Inflammatory macrophage (primary cell): Measurements from ENCODE around the gene MICU1.
"Not testable (repeated sequence)": the region's sequence is repeated elsewhere in the genome, so short reads cannot be mapped to it uniquely, and the experiment has no call there.

Experiments used
- DNase-seq, 2 donors: peaks; one replicate each; pipeline ENCODE4 v3.0.0-alpha.2; 2020 to 2022

MICU1 gene

DNA sequence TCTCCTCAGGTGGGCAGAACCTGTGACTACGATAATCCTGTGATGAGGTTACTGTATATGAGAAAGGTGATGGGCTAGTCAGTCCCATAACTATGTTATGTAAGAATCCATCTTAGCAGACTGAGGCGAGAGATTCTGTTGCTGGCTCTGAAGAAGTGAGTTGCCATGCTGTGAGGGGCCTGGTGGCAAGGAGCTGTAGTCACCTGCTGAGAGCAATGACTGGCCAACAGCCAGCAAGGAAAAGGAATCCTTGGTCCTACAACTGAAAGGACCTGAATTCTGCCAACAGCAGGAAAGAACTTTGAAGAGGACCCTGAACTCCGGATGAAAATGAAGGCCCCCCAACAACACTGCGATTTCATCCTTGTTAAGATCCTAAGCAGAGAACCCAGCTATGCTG is 240.2 kb downstream of the MICU1 start:
- no peak for DNase-seq

DNA sequence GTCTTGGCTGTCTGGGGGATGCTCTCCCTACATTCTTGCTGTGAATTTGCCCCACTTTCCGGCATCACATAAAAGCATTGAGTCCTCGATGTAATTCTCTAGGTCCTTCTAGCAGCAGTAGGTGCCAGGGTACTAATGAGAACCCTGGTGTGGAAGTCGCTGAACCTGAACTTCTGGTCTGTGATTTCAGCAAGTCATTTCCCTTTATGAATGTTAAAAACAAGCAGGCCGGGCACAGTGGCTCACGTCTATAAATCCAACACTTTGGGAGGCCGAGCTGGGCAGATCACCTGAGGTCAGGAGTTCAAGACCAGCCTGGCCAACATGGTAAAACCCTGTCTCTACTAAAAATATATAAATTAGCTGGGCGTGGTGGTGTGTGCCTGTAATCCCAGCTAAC is 240.9 kb downstream of the MICU1 start:
- DNase-seq: peak; percentile 5 to 9

DNA sequence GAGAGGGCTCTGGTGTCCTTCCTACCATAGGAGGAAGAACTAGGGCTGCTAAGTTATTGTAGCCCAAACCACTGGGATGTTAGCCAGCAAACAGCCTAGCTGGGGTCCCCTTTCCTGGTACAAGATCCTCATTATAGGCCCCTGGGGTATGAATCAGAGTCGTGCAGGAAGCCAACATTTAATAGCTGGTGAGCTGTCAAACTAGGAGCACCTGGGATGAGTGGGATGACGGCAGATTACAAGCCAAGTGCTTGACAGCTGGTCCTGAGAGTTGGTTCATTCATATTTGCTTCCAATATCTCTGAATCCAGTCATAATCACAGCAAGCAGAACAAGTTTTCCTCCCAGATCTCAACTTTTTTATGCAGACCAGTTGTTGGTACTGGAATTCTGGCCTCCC is 246.1 kb downstream of the MICU1 start:
- DNase-seq: no peak

DNA sequence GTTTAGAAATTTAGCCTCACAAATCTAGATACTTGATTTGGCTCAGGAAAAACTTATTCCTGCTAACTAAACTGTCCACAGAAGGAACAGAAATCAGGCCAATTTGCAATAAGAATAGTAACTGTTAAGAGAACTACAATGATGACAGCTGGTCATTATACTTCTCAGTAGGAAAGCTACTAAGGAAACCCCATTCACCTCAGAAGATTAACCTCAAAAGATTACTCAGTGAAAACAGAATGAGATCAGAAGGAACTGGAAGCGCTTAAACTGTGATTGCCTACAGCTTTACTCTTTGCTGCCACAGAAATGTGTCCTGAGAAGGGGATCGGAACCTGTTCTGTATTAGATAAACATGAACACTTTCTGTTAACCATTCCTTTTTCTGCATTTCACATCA is 246.8 kb downstream of the MICU1 start:
- DNase-seq: no peak

DNA sequence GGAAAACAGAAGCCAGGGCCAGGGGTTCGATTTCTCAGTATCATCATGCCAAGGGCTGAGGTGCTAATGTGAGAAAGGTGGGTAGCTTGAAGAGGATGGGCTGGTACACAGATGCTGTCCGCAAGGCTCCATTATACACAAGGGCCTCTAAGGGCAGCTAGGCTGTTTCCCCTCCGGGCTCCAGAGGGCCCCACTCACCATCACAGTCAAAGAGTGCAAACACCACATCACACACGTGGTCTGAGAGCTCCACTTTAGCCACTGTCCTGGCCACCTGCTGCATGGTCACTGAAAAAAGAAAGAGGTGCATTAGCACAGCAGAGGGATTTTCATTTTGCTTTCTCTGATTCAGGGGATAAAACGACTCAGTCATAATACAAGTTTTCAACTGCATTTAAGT is 250.3 kb downstream of the MICU1 start:
- DNase-seq: peak; percentile 20 to 37

DNA sequence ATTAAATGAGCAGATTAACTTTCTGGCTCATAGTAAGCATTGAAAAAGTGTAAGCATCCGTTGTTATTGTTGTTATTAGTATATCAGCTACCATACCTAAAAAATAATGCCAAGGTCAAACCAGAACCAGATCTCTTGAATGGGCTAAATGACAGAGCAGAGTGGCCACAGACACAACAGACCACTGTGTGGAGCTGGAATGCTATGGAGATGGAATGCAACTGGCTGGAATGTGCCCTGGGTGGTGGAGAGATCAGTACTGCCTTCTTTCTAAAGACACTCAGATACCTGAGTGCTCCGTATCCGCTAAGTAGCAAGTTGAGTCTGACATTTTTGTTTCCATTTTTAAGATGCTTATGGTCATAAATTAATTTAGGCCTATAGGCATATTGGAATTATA is 250.7 kb downstream of the MICU1 start:
- DNase-seq: no peak

DNA sequence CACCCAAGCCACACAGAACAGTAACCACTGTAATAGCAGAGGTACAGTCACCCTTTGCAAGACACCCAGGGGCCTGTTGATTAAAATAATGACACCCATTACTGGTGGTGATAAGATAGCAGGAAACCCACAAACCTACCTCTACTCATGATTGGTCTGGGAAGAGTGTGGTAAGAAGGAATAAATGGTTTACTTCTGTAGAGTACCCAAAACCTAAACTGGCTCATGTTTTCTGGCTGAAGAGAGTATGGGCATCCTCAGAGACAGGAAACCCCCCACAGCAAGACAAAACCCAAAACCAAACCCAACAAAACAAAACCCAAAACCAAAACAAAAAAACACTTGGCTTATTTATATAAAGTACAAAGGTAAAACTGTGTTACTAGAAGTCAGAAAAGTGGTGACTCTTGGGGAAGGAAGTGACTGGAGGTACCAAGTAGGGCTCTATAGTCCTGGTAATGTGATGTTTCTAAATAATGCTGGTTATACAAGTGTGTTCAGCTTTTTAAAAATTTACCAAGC is 255.6 kb downstream of the MICU1 start:
- DNase-seq: no peak

DNA sequence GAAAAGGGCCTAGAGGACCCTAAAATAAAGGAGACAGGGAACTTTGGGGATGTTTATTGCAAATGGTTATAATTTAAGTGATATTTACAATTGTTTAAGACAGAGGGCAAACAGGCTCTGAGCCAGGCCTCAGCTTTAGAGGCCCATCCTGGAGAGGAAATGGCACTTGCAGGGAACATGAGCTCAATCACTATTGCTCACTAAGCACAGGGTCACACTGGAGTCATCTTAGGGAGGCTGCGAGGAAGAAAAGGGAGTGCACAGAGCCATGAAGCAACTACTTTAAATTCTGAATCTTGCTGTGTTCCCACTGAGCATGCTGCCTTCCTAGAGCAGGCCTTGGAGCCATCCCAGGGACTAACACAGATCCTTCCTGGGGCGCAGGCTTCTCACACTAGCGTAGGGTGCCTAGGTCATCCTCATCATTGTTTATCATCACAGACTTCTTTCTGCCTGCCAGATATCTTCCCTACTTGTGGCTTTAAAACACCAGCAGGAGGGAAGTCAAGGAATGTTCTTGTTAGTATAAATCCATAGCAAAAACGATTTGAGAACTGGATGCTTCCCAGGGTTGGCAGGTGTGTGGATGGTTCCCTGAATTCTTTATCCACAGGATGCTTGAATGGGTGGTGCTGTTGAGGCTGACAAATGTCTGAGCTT is 258.4 kb downstream of the MICU1 start:
- DNase-seq: no peak

DNA sequence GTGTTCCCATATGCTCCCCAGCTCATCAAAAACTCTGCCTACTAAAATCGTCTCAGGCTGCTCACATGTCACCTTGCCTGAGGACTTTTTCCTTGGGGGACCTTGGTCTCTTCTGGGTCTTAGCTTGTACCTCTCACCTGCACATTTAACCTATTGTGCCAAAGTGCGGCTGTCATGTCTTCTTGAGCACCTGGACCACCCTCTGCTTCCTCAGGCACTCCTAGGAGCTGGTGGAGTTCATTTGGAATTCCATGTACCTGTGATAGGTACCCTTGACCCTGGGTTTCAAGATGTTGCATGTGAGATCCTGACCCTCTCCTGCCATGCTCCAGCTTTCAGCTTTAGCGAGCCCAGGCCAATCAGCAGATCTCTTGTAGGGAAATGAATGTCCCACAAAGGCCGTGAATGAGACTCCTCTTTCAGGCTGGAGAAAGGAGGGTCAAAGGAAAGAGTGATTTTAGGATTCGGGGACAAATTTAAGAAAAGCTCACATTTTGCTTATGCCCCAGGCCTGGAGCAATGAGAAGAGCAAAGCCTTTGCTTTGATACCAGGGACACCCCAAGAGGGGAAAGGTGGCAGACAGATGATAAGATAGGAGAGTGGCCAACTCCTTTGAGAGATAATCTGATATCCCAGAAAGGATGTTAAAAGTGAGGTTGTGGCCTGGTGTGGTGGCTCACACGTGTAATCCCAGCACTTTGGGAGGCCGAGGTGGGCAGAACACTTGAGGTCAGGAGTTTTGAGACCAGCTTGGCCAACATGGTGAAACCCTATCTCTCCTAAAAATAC is 260.6 kb downstream of the MICU1 start:
- no peak for DNase-seq

DNA sequence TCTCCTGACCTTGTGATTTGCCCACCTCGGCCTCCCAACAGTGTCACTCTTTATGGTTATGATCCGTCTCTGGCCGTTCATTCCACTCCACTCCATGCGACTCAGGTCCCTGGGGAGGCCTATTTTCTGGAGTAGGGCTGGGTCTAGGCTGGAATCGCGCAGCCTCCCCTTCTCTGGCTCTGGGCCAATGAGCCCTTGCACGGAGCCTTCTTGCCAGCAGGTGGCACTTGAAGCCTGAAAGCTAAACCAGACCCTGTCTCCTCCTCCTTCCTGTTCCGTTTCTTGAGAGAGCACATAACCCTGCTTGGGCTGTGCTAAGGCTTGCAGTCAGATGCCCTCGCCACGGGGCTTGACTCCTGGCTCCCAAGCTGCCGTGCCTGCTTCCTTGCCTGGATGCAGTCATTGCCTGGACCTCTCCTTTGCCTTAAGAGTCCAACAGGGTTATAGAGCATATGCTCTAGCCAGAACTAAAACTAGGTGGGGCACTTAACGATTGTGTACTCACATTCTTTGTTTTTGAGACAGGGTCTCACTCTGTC is 261.6 kb downstream of the MICU1 start:
- peak; percentile 92 to 93 for DNase-seq

DNA sequence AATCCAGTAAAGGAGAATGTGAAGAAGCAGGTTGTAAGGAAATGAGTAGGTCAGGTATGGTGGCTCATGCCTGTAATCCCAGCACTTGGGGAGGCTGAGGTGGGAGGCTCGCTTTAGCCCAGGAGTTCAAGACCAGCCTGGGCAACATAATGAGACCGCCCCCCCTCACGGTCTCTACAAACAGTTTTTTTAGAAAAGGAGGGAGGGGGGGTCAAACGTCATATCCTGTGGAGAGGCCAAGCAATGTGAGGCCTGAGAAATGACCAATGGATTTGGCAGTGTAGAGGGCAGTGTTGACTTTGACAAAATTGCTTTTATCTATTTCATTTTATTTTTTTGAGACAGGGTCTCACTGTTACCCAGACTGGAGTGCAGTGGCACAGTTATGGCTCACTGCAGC is 268.9 kb downstream of the MICU1 start:
- DNase-seq: no peak

DNA sequence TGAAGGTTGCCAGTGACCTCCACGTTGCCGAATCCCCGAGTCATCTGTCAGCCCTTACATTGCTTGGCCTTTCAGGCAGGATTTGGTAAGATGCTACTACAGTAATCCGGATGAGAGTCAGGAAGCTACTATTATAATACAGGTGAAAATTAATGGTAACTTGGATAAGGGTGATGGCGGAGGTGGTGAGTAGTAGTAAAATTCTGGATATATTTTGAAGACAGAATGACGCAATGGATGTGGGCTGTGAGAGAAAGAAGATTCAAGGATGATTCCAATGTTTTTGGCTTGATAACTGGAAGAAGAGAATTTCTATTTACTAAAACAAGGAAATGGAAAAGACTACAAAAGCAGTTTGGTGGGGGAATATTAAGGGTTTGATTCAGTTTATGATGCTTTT is 269.8 kb downstream of the MICU1 start:
- no peak for DNase-seq

DNA sequence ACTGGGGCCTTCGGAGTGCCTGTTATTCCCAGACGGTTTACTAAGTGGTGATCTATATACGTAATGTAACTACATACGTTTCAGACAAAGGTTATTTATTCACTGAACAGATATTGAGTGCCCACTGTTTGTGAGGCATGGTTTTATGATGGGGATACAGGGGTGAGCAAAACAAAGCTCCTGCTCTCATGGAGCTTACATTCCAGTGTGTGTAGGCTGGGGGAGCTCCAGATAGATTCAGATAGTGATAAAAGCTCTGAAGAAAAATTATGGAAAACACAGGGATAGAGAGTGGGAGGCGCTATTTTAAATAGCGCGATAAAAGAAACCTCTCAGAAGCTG is 270.7 kb downstream of the MICU1 start:
- DNase-seq: no peak

DNA sequence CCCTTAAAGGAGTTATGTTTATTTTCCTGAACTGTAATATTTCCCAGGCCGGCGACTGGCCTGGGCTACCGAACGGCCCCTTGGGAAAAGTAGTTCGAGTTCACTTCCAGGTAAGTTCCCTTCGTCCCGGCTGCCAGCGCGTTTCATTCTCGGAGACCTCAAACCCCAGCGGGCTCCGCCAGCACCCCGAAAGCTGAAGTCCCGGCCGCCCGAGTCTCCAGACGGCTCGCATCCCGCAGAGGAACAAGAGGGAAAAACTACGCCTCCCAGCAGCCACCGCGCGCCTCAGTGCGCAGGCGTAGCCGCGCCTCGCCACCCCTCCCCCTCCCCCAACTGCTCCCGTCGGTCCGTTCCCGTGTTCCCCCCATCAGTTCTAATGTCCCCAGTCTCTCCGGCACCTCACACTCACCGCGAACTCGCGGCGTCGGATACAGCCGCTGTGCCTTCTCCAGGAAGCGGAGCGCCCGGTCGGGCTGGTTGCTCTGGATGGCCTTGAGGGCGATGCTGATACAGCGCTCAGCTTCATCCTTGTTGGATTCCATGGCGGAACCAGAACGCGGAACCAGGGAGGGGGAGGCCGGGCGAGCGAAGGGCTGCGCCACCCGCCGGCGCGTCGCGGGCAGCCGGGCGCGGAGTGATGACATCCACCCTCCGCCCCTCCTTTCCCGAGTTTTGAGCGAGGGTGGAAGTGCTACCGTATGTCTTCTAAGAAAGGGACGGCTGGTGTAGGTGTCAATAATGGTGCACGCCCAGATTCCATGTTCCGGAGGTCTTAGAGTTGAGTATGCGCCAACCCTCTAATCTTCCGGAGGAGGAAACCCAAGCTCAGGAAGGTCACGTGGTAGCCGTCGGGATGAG is 271.3 kb downstream of the MICU1 start, which contains the start of gene DNAJB12:
DNAJB12 (minus strand) TSS at position 564 of the 858 bp plus-strand sequence; CDS start at position 542, 22 bp downstream.
- peak; percentile 94 to 95 for DNase-seq

DNA sequence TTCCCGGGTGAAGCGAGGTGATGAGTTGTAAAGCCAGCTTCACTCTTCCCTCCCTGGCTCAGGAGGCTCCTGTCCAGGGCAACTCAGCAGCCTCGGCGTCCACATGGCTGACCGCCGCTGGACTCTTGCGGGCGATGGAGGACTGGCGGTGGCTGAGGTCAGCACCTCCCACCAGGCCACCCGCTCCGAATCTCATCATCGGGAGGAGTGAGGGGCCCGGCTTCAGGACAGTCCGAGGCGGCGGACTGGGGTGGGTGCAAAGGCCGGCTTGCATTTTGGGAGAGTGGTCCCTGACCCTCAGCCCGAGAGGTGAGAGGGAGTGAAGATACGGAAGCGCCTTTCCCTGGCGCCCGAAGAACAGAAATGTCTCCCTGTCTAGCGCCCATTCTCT is 271.9 kb downstream of the MICU1 start:
- DNase-seq: peak in 1 of 2 donors; percentile 39

DNA sequence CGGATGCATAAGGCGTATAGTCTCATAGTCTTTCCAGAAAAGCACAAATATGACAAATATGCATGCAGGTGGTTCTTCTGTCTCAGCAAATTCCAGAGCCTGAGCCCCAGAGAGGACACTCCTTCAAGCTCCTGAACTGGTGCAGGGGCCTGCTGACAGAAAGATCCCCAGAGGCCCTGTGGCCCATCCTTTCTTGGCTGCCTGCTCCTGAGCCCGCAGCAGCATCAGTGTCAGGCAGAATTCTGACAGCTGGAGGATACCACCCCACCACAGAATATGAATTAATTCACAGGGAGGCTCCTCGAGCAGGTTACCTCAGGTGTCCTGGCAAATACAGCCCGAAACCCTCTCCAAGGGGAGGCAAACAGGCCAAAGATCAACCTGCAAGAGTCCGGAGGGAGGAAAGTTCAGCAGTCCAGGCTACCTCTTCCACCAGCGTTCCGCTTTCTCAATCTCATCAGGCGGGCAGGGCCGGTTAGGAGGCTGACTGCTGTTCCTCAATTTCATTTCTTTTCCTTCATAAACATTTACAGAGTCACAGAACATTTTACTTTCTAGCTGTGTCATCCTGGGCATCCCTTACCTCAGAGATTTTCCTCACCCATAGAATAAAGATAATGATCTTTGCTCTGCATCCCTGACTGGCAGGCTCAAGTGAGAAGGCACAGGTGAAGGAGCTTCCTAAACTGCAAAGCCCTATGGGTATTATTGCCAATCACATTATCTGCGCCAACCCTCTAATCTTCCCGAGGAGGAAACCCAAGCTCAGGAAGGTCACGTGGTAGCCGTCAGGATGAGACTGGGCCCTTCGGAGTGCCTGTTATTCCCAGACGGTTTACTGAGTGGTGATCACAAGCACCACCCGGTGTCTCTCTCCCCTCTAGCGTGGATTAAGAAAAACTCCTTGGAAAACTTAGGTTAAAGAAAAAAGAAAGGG is 272.6 kb downstream of the MICU1 start:
- DNase-seq: peak; percentile 53

DNA sequence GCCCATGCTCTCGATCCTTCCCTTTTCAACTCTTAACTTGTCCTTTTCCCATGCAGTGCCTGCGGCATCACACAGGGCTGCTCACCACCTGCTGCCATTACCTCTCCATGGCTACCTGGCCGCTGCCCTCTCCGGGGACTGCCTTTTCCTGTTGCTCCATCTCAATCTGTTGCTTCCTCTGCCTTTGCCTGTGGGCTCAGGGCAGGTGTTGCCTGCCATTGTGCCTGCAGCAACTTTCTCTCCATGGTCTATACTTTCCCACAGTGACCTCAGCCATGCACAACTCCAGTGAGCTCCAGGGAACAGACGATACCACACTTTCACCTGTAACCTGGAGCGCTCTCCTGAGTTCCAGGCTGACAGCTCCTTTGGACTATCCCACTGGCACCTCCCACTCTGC is 274.4 kb downstream of the MICU1 start:
- DNase-seq: no peak

DNA sequence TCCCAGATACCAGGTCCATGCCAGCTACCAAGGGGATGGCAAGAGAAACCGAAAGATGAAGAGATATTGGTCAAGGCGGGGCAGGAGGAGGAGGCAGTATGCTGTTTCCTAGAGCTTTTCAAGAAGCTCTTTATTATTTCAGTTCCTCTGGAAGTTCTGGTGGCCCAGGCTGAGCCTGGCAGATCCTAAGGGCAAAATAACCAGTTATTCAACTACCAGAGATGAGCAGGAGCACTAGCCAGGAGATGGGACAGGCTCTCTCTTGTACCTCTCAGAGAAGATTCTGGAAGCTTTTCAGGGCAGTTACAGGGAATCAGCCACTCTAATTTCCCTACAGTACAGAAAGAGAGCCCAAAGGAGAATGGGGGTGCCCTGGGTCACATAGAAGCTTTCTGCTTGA is 276.4 kb downstream of the MICU1 start:
- DNase-seq: no peak

DNA sequence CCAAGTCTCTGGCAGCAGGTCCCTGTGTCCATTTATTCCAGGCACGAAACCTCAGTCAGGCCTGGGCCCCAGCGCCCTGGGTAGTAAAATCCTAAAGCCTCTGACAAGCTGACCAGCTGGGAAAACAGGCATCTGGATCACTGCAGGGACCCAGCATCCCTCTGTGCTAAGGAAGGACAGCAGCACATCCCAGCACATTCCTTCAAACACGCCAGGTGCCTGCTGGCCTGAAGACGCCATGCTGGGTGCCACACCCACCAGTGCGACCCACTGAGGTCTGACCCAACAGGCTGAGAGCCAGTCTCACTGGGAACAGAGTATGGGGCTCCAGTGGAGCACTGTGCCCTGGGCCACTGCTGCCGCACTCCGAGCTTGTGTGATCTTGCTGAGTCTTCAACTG is 277.6 kb downstream of the MICU1 start:
- no peak for DNase-seq

DNA sequence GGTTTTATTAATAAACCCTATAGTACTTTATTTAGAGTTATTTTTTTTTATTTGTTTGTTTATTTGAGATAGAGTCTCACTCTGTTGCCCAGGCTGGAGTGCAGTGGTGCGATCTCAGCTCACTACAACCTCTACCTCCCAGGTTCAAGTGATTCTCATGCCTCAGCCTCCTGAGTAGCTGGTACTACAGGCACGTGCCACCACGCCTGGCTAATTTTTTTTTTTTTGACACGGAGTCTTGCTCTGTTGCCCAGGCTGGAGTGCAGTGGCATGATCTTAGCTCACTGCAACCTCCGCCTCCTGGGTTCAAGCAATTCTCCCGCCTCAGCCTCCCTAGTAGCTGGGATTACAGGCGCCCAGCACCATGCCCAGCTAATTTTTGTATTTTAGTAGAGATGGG is 279.8 kb downstream of the MICU1 start:
- not testable (repeated sequence) for DNase-seq

DNA sequence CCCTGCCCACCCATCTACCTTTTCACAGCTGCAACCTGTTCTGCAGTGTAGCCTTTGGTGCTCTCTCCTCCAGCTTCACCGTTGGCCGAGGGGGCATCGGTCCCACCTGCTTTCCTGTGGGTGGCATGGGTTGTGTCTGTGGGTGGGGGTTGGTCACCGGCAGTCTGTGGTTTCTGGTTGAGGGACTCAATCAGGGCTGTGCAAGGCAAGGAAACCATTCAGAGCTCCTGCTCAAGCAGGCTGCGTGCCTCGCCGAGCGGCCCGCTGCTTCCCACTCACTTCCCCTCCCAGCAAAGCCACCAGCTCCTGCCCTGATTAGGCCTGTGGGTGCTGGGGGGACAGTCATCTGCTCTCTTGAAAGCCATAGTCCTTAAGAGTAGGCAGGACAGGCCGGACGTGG is 280.9 kb downstream of the MICU1 start:
- DNase-seq: peak; percentile 42 to 84

DNA sequence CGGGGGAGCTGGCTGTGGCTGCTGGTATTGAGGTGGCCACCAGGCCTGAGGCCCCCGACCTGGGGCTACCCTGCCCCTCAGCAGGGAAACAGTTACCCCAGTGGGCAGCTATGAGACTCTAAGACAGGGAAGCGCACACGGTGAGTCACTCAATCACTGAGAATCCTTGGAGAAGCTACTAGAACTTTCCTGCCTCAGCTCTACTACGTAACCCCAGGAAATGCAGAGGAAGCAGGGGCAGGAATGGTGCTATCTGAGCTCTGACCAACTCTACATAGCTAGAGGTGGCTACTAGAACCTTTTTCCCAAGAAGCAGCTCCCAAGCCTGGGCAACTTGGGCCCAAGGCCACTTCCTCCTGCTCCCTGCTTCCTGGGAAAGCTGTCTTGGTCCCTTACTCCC is 283.0 kb downstream of the MICU1 start:
- DNase-seq: peak in 1 of 2 donors; percentile 31
